WERI-Rb-1 (cell line): ENCODE results near the gene DCAKD.

Experiments
- DNase-seq: peaks from one replicate; pipeline ENCODE4 v3.0.0-alpha.2; 2020
- H3K27ac ChIP-seq: fragments of 250-450 bp; sonication (Bioruptor Pico); 2 replicates; pipeline ENCODE4 v1.5.1; 2020; ENCODE audit warnings: mild to moderate bottlenecking, moderate library complexity
- H3K27me3 ChIP-seq: fragments of 250-450 bp; sonication (Bioruptor Pico); 2 replicates; pipeline ENCODE4 v1.5.1; 2021; ENCODE audit warnings: mild to moderate bottlenecking, low read depth, moderate library complexity; ENCODE audit not compliant: insufficient read depth, severe bottlenecking
- H3K36me3 ChIP-seq: fragments of 250-450 bp; sonication (Bioruptor Pico); 2 replicates; pipeline ENCODE4 v1.5.1; 2020; ENCODE audit warnings: mild to moderate bottlenecking, moderate library complexity
- H3K4me3 ChIP-seq: 2 replicates; pipeline ENCODE4 v1.5.1; 2011; ENCODE audit warnings: low read depth, mild to moderate bottlenecking, control low read depth, low read length
- H3K9me3 ChIP-seq: fragments of 250-450 bp; sonication (Bioruptor Pico); 2 replicates; pipeline ENCODE4 v1.5.1; 2021; ENCODE audit warnings: mild to moderate bottlenecking, moderate library complexity; ENCODE audit not compliant: severe bottlenecking
- CTCF ChIP-seq: IDR thresholded peaks from 2 replicates; pipeline ENCODE4 v1.5.1; 2011; ENCODE audit warnings: low read depth, mild to moderate bottlenecking, control low read depth, inconsistent platforms, low read length

Gene DCAKD

DNA sequence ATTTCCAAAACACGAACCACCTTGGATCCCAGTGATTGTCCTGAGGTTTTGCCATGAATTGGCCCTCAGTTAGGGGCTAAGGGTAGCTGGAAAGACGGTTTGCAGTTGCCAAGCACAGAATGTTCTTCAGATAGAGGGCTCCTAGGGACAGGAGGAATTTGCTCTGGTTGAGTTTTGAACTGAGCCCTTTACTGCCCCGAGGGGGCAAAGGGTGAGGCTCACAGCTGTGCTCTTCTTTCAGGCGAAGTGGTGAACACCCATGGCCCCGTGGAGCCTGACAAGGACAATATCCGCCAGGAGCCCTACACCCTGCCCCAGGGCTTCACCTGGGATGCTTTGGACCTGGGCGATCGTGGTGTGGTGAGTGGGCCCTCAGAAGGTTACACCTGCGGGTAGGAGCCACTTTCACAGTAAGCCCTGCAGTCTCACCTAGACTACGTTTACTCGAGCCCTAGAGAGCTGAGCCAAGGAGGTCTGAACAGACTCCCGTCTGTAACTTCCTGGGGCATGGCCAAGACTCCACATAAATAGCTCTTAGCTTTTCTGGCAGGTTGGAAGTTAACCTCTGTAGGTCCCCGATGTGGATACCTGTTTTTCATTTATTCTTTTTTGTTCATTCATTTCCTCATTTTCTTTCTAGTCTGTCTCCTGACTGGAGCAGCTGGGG, 42.1 kb upstream of the DCAKD start:
- H3K36me3 ChIP-seq: peaks cover 100% of the 10 kb centered on the region
- no peak for TF ChIP-seq CTCF
- H3K27me3 ChIP-seq: no peaks in the 10 kb centered on the region
- no peak overlapping the region for H3K27ac ChIP-seq
- H3K4me3 ChIP-seq: no peak overlapping the region
- no peak for DNase-seq
- no peaks in the 10 kb centered on the region for H3K9me3 ChIP-seq

GRCh38 chr17:45092911-45093430, 41.5 kb upstream of the DCAKD start:
- no peak overlapping the region for H3K27ac ChIP-seq
- no peak for DNase-seq
- H3K4me3 ChIP-seq: no peak overlapping the region

GRCh38 chr17:45091778-45092425, 40.5 kb upstream of the DCAKD start:
- Histone ChIP-seq H3K36me3 (peaks cover 100% of the 10 kb centered on the region), H3K9me3 (no peaks in the 10 kb centered on the region), H3K27ac (no peak overlapping the region), H3K27me3 (no peaks in the 10 kb centered on the region), H3K4me3 (no peak overlapping the region)
- no peak for TF ChIP-seq CTCF
- DNase-seq: no peak

More at GRCh38 chr17:45092911-45093430, 41.5 kb upstream of the DCAKD start:
- no peaks in the 10 kb centered on the region for H3K27me3 ChIP-seq
- no peak for TF ChIP-seq CTCF
- H3K9me3 ChIP-seq: no peaks in the 10 kb centered on the region
- peaks cover 100% of the 10 kb centered on the region for H3K36me3 ChIP-seq

GRCh38 chr17:45090711-45091110, 39.3 kb upstream of the DCAKD start:
- no peaks in the 10 kb centered on the region for H3K9me3 ChIP-seq
- no peak overlapping the region for H3K27ac ChIP-seq
- no peak for TF ChIP-seq CTCF
- peaks cover 100% of the 10 kb centered on the region for H3K36me3 ChIP-seq
- H3K27me3 ChIP-seq: no peaks in the 10 kb centered on the region
- no peak for DNase-seq
- H3K4me3 ChIP-seq: no peak overlapping the region

DNA sequence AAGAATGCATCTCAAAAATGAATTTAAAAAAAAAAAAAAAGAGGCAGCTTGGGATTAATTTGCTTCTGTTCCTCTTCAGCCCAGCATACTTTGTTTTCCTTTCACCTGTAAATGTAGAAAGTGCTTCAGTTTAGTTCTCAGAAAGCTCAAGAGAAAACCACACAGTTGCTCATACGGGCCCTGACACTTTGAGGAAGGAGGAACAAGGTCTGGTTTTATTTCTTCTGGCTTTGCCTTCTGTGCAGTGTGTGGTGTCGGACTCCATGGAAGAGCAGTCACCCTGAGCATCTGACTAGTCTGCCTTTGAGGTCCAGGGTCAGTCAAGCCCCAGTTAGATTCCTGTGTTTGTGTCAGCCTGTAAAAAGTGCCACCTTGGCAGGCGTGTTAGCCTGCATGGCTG, 37.3 kb upstream of the DCAKD start:
- no peaks in the 10 kb centered on the region for H3K27me3 ChIP-seq
- peaks cover 100% of the 10 kb centered on the region for H3K36me3 ChIP-seq
- DNase-seq: no peak
- no peak overlapping the region for H3K4me3 ChIP-seq
- no peaks in the 10 kb centered on the region for H3K9me3 ChIP-seq
- TF ChIP-seq CTCF: no peak
- H3K27ac ChIP-seq: no peak overlapping the region

DNA sequence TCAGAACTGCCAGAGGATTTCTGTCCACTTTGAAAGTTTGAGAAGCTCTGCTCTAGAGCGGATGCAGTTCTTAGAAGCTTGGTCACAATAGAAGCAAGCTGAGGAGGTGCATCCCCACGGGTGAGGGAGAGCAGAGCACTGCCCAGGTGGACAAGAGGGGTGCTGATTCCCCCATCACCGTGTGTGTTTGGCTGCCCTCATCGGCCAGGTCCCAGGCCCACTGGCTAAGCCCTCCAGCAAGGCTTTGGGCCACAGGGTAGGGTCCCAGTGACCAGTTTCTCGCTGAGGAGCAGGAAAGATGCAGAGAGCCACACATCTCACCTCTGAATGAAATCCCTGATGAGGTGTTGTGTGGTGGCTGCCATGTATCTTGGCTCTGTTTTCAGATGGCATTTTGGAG, 36.5 kb upstream of the DCAKD start:
- Histone ChIP-seq H3K36me3 (peaks cover 100% of the 10 kb centered on the region), H3K27ac (no peak overlapping the region), H3K9me3 (no peaks in the 10 kb centered on the region), H3K27me3 (no peaks in the 10 kb centered on the region), H3K4me3 (no peak overlapping the region)
- no peak for DNase-seq
- TF ChIP-seq CTCF: no peak
